ENCODE data around the gene IL4R.

DNA sequence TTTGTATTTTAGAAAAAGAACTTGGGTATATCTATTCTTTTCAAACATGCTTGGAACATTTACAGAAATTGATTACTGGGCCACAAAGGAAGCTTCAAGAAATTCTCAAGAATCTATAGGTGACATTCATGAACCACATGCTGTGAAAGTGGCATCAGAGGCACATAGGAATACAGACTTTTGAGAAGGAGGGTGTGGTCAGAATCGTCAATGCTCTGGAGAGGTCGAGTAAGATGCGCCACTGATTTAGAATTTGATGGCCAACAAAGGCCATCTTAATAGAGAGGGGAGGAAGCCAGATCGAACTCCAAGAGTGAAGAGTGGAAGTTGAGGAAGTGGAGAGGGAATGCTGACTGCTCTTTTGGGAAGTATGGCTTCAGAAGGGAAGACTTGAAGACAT, 41.7 kb upstream of the IL4R start:
- no peak for TF ChIP-seq POLR2AphosphoS5 (IDR thresholded peaks at IDR 0.05; ENCODE audit: low read depth, low read length)
- TF ChIP-seq, protein P1, sequence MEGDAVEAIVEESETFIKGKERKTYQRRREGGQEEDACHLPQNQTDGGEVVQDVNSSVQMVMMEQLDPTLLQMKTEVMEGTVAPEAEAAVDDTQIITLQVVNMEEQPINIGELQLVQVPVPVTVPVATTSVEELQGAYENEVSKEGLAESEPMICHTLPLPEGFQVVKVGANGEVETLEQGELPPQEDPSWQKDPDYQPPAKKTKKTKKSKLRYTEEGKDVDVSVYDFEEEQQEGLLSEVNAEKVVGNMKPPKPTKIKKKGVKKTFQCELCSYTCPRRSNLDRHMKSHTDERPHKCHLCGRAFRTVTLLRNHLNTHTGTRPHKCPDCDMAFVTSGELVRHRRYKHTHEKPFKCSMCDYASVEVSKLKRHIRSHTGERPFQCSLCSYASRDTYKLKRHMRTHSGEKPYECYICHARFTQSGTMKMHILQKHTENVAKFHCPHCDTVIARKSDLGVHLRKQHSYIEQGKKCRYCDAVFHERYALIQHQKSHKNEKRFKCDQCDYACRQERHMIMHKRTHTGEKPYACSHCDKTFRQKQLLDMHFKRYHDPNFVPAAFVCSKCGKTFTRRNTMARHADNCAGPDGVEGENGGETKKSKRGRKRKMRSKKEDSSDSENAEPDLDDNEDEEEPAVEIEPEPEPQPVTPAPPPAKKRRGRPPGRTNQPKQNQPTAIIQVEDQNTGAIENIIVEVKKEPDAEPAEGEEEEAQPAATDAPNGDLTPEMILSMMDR (IDR thresholded peaks at IDR 0.05), result no peak

Measured in Panc1 (cell line).